Inflammatory macrophage (primary cell): ENCODE data around the gene USP2.

Source experiments
- DNase-seq, 2 donors: peaks; one replicate each; pipeline ENCODE4 v3.0.0-alpha.2; 2020 to 2022

The USP2 gene

GRCh38 chr11:119376197-119376847 lies 5.2 kb downstream of the USP2 start:
- DNase-seq: no peak

- no peak for DNase-seq
Observed at GRCh38 chr11:119375337-119376196, 5.9 kb downstream of the USP2 start.

GRCh38 chr11:119374632-119375336 lies 6.7 kb downstream of the USP2 start:
- no peak for DNase-seq

- peak; percentile 74 to 83 for DNase-seq
Observed at GRCh38 chr11:119373921-119374631, 7.4 kb downstream of the USP2 start.

GRCh38 chr11:119373059-119373920 lies 8.2 kb downstream of the USP2 start:
- DNase-seq: no peak

- no peak for DNase-seq
Observed at GRCh38 chr11:119372260-119373058, 9.0 kb downstream of the USP2 start.

GRCh38 chr11:119371778-119372182 lies 9.7 kb downstream of the USP2 start:
- DNase-seq: peak; percentile 15 to 40

GRCh38 chr11:119371067-119371601 lies 10.4 kb downstream of the USP2 start:
- no peak for DNase-seq

- DNase-seq: no peak
Observed at GRCh38 chr11:119370486-119371046, 10.9 kb downstream of the USP2 start.

- no peak for DNase-seq
Observed at GRCh38 chr11:119369132-119369925, 12.2 kb downstream of the USP2 start.

GRCh38 chr11:119368121-119369034 lies 13.1 kb downstream of the USP2 start:
- no peak for DNase-seq

GRCh38 chr11:119367661-119368120 lies 13.8 kb downstream of the USP2 start:
- DNase-seq: peak; percentile 70 to 87

- DNase-seq: peak in 1 of 2 donors; percentile 49
Observed at GRCh38 chr11:119366690-119367620, 14.5 kb downstream of the USP2 start.

- DNase-seq: peak; percentile 54 to 78
Observed at GRCh38 chr11:119365071-119365591, 16.4 kb downstream of the USP2 start.

GRCh38 chr11:119363851-119364590 lies 17.5 kb downstream of the USP2 start:
- peak; percentile 68 to 83 for DNase-seq
